ENCODE data around the gene C3orf20.

GRCh38 chr3:14663396-14664135, 11.4 kb upstream of the C3orf20 start:
- TF ChIP-seq CTCF (conservative IDR thresholded peaks at IDR 0.05; ENCODE audit: low read depth, low read length), result no peak
- TF ChIP-seq FOS (IDR thresholded peaks at IDR 0.05; ENCODE audit: low read depth, low read length), result no peak
- no peak for TF ChIP-seq SMC3 (IDR thresholded peaks at IDR 0.05; ENCODE audit: low read depth, low read length)
- no peak for TF ChIP-seq BHLHE40 (IDR thresholded peaks at IDR 0.05; ENCODE audit: low read depth, low read length)
- TF ChIP-seq POLR2A (IDR thresholded peaks at IDR 0.05; ENCODE audit: low read depth, low read length), result no peak
- TF ChIP-seq MAZ (IDR thresholded peaks at IDR 0.05; ENCODE audit: borderline replicate concordance, low read depth, low read length), result no peak
- no peak for TF ChIP-seq CHD1 (IDR thresholded peaks at IDR 0.05; ENCODE audit: low read depth, low read length)
